Stomach (tissue), 9 donors: ENCODE data around the gene THUMPD1. TPM values are rescaled to one million over a fixed set of nuclear protein-coding genes. Genes with fewer than 3 reads are reported as not detected.

Experiments used
- DNase-seq, 2 donors: peaks; one replicate each; pipeline versions ENCODE4 v3.0.0 to v3.0.0-alpha.2; 2013 to 2019
- H3K27ac ChIP-seq, 5 donors: fragments of 200-600 bp in 4 of 5; sonication (generic) in 4 of 5; one replicate each; pipeline ENCODE4 v1.5.1; 2013 to 2019; ENCODE audit warnings: mild to moderate bottlenecking in 1 of 5, moderate library complexity in 1 of 5
- H3K27me3 ChIP-seq, 3 donors: fragments of 200-600 bp; sonication (generic); one replicate each; pipeline ENCODE4 v1.5.1; 2017 to 2019; ENCODE audit warnings: mixed run types in 1 of 3
- H3K36me3 ChIP-seq, 4 donors: fragments of 200-600 bp; sonication (generic); 1 replicate in 3 of 4; 2 replicates in 1 of 4; pipeline ENCODE4 v1.5.1; 2016 to 2019
- H3K4me1 ChIP-seq, 4 donors: fragments of 200-600 bp; sonication (generic); one replicate each; pipeline ENCODE4 v1.5.1; 2016 to 2019
- H3K4me3 ChIP-seq, 4 donors: fragments of 200-600 bp; sonication (generic) in 3 of 4; one replicate each; pipeline ENCODE4 v1.5.1; 2016 to 2019; ENCODE audit warnings: mild to moderate bottlenecking in 1 of 4
- H3K9me3 ChIP-seq, 4 donors: fragments of 200-600 bp; sonication (generic); one replicate each; pipeline ENCODE4 v1.5.1; 2016 to 2019
- CTCF ChIP-seq, 7 experiments: fragments of 450-650 bp in 4 of 7; fragments of 200-600 bp in 3 of 7; sonication (generic) in 3 of 7; IDR thresholded peaks; one replicate each; pipeline ENCODE4 v1.5.1; 2016 to 2019; ENCODE audit warnings: antibody characterized with exemption in 7 of 7, control low read depth in 2 of 7, mild to moderate bottlenecking in 1 of 7
- EP300 ChIP-seq: sonication (generic); formaldehyde crosslinking; IDR thresholded peaks from one replicate; pipeline ENCODE4 v1.6.1; 2017; ENCODE audit warnings: antibody characterized with exemption
- POLR2A ChIP-seq, 4 donors: fragments of 450-650 bp; IDR thresholded peaks; one replicate each; pipeline ENCODE4 v1.6.1; 2016; ENCODE audit warnings: antibody characterized with exemption in 4 of 4, control low read depth in 2 of 4, mild to moderate bottlenecking in 1 of 4, moderate library complexity in 1 of 4
- POLR2AphosphoS5 ChIP-seq, 3 donors: sonication (generic); formaldehyde crosslinking; IDR thresholded peaks; one replicate each; pipeline ENCODE4 v1.6.1; 2016; ENCODE audit warnings: antibody characterized with exemption in 3 of 3
- WGBS, 5 donors: extraction: QIAGEN DNeasy Blood & Tissue Kit in 3 of 5; methylation state at CpG; one replicate each; pipeline versions ENCODE4 v1.1.5 to v1.1.7; 2013 to 2018; 5-methylcytosine and 5-hydroxymethylcytosine counted together
- intact Hi-C: fragments of 100-400 bp; cut with DNase I; formaldehyde crosslinking; loops from one replicate; pipeline ENCODE4 v1.15.1; 2023; ENCODE audit warnings: low total_unique reads
- polyA plus RNA-seq, 3 donors: library from polyadenylated mRNA; stranded (reverse); fragments of 200-250 nt; gene quantifications; one replicate each; pipeline ENCODE4 v1.2.3, GENCODE V29; 2013
- total RNA-seq, 5 donors: library from RNA; depleted of rRNA; stranded (reverse); fragments of >200 nt; gene quantifications; one replicate each; pipeline versions ENCODE4 v1.1.0 to v1.2.3, GENCODE V29; 2014 to 2016
- donor health status: healthy with polysubstance abuse.
- donor health status: Bipolar disorder and iron deficiency.
- donor health status: healthy.

The THUMPD1 gene
- total and polyA plus RNA-seq, 8 donors = 3.2 to 101 (median 33.7) TPM

- H3K9me3 ChIP-seq = peaks cover 0 to 17% (median 9%) of the 10 kb centered on the region in 4 donors
- H3K4me3 ChIP-seq = no peak overlapping the region
- intact Hi-C loops = no loop called here
- H3K4me1 ChIP-seq = no peaks in the 10 kb centered on the region
- H3K27me3 ChIP-seq = no peaks in the 10 kb centered on the region
- H3K27ac ChIP-seq = no peak overlapping the region
- DNase-seq = no peak
- no peak for TF ChIP-seq POLR2A (IDR thresholded peaks at IDR 0.05)
- TF ChIP-seq CTCF (IDR thresholded peaks at IDR 0.05) = no peak
- no peak for TF ChIP-seq POLR2AphosphoS5 (IDR thresholded peaks at IDR 0.05)
- TF ChIP-seq EP300 = no peak
- no peaks in the 10 kb centered on the region for H3K36me3 ChIP-seq
- 92 to 100% (median 94%) methylated on average over 1 of the region's 1 CpG for WGBS, 5 donors
Observed at GRCh38 chr16:20749474-20749873, 7.9 kb upstream of the THUMPD1 start.

GRCh38 chr16:20747030-20747816 lies 5.6 kb upstream of the THUMPD1 start:
- Histone ChIP-seq H3K36me3 (no peaks in the 10 kb centered on the region), H3K4me1 (peaks cover 0 to 1% (median 0%) of the 10 kb centered on the region in 4 donors), H3K4me3 (no peak overlapping the region), H3K9me3 (peaks cover 0 to 17% (median 9%) of the 10 kb centered on the region in 4 donors), H3K27me3 (no peaks in the 10 kb centered on the region), H3K27ac (no peak overlapping the region)
- DNase-seq = no peak
- intact Hi-C loops = no loop called here
- no peak for TF ChIP-seq CTCF (IDR thresholded peaks at IDR 0.05)
- no peak for TF ChIP-seq POLR2A (IDR thresholded peaks at IDR 0.05)
- TF ChIP-seq POLR2AphosphoS5 (IDR thresholded peaks at IDR 0.05) = no peak
- TF ChIP-seq EP300 = no peak
- WGBS, 5 donors = 68 to 77% (median 76%) methylated on average over 4 of the region's 4 CpGs

- 94 to 100% (median 97%) methylated on average over 3 of the region's 3 CpGs for WGBS, 5 donors
- Histone ChIP-seq H3K4me3 (no peak overlapping the region), H3K9me3 (peaks cover 0 to 17% (median 9%) of the 10 kb centered on the region in 4 donors), H3K27me3 (no peaks in the 10 kb centered on the region), H3K27ac (no peak overlapping the region), H3K36me3 (no peaks in the 10 kb centered on the region), H3K4me1 (peaks cover 0 to 6% (median 2%) of the 10 kb centered on the region in 4 donors)
- no peak for DNase-seq
- TF ChIP-seq POLR2AphosphoS5 (IDR thresholded peaks at IDR 0.05) (no peak), CTCF (IDR thresholded peaks at IDR 0.05) (no peak), POLR2A (IDR thresholded peaks at IDR 0.05) (no peak), EP300 (no peak)
- intact Hi-C loops = no loop called here
Observed at GRCh38 chr16:20746461-20746860, 4.8 kb upstream of the THUMPD1 start.

GRCh38 chr16:20744922-20745440 lies 3.4 kb upstream of the THUMPD1 start:
- Histone ChIP-seq H3K9me3 (peaks cover 0 to 17% (median 9%) of the 10 kb centered on the region in 4 donors), H3K27ac (no peak overlapping the region), H3K36me3 (no peaks in the 10 kb centered on the region), H3K27me3 (no peaks in the 10 kb centered on the region), H3K4me1 (peaks cover 7 to 14% (median 10%) of the 10 kb centered on the region in 4 donors), H3K4me3 (no peak overlapping the region)
- intact Hi-C loops = no loop called here
- 61 to 70% (median 68%) methylated on average over 7 of the region's 7 CpGs for WGBS, 5 donors
- no peak for DNase-seq
- TF ChIP-seq CTCF (IDR thresholded peaks at IDR 0.05) (no peak), POLR2AphosphoS5 (IDR thresholded peaks at IDR 0.05) (no peak), POLR2A (IDR thresholded peaks at IDR 0.05) (no peak), EP300 (no peak)
